ENCODE results near the gene CACNA1E.
"Not testable (repeated sequence)": the region's sequence is repeated elsewhere in the genome, so short reads cannot be mapped to it uniquely, and the experiment has no call there.

CACNA1E gene

DNA sequence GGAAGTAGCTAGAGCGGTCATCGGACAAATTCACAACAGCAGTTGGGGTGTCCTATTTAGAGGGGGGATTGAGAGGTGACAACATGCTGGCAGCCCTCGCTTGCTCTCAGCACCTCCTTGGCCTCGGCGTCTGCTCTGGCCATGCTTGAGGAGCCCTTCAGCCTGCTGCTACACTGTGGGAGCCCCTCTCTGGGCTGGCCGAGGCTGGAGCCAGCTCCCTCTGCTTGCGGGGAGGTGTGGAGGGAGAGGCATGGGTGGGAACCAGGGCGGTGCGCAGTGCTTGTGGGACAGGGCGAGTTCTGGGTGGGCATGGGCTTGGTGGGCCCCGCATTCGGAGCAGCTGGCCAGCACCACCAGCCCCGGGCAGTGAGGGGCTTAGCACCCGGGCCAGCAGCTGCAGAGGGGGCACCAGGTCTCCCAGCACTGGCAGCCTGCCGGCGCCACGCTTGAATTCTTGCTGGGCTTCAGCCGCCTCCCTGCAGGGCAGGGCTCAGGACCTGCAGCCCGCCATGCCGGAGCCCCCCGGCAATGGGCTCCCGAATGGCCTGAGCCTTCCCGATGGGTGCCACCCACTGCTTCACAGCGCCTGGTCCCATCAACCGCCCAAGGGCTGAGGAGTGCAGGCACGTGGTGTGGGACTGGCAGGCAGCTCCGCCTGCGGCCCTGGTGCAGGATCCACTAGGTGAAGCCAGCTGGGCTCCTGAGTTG lies 349.0 kb downstream of the CACNA1E start:
- not testable (repeated sequence) for DNase-seq

DNA sequence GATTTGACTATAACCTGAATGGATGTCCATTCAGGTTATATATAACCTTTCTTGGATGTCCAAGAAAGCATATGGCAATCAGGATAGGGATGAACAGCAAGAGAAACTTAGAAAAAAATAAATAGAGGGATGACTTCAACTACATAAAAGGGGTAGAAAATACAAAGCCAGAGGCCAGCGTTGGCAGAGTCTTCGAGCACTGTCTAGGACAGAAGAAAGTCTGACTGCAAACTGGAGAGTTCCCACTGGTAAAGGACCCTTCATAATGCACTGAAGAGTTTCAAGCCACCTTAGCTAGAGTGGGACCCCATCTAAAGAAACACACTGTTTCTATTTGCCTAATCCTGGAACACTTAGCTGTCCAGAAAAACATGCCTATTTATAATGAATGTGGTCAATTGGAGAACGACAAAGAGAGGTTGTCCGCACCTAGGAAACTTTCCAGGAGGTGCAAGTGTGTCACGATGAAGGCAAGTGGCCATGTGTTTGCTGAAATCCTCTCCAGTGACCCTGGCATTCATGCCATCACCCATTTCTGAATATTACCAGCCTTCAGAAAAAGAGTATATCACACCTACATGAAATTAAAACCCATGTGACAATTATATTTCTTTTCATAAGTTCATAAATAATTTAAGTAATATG lies 362.8 kb downstream of the CACNA1E start:
- DNase-seq = no peak

DNA sequence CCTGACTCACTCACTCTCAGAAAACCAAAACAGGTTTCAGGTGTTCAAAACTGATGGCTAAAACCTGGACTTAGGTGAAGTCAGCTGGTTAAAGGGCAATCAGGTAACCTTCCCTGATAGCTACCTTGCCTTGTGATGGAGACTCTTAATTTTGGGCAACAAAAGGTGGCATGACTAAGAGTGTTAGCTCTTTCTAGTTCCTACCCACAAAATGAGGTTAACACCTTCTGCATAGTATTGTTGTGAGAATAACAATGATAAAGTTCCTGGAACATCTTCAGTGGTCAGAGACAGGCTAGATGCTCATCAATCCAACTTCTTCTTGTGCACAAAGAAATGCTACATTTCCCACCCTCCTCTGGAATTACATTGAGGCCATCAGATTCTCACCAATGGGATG lies 363.4 kb downstream of the CACNA1E start:
- no peak for DNase-seq

DNA sequence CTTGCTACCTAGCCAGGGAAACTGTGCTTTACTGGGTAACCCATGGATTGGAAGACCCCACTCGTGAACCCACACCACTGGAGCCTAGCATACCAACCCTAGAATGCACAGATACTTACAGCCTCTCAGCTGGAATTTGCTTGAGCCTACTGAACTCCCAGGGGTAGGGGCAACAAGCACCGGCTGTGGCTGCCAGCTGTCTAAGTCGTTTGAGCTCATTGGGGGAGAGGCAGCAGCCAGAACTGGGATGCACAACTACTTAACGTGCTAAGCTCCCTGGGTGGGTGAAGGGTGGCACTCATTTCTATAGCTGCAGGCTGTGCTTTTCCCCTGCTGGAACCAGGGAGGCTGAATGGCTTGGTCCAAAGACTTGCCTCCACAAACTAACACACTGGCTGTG lies 365.8 kb downstream of the CACNA1E start:
- DNase-seq = no peak

DNA sequence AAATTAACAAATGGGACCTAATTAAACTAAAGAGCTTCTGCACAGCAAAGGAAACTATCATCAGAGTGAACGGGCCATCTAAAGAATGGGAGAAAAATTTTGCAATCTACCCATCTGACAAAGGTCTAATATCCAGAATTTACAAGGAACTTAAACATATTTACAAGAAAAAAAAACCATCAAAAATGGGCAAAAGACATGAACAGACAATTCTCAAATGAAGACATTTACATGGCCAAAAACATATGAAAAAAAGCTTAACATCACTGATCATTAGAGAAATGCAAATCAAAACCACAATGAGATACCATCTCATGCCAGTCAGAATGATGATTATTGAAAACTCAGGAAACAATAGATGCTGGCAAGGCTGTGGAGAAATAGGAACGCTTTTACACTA lies 370.9 kb downstream of the CACNA1E start:
- DNase-seq = not testable (repeated sequence)

DNA sequence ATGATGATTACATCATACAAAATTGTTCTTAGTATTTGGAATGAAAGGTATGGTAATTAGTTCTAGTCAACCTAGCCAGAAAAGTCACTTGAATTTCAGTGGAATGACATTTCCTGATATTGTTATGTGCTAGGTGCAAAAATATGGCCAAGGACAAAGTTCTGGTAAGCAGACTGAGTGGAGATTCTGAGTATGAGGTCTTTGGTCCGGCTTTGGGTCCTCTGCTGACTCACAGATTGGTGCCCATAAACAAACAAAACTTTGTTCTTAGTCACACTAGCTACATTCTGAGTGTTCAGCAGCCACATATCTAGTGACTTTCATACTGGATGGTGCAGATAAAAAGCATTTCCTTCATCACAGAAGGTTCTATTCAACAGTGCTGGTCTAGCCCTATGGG lies 372.1 kb downstream of the CACNA1E start:
- no peak for DNase-seq

Measured in femur (tissue), 1 donor.